Heart right ventricle (tissue), 16 donors: ENCODE measurements around the gene TMEM45A. TPM values are rescaled to one million over a fixed set of nuclear protein-coding genes. Genes with fewer than 3 reads are reported as not detected.

ENCODE experiments used
- ATAC-seq, 8 donors: fragments of 200-7000 bp; cut with Tn5 transposase; one replicate each; pipeline ENCODE4 v1.9.1; 2020; ENCODE audit warnings: mild to moderate bottlenecking in 8 of 8, moderate library complexity in 8 of 8, moderate number of reproducible peaks in 1 of 8
- DNase-seq, 2 donors: peaks; one replicate each; pipeline ENCODE4 v3.0.0-alpha.2; 2020
- H3K27ac ChIP-seq, 10 donors: fragments of 200-600 bp; sonication (generic) in 2 of 10; one replicate each; pipeline versions ENCODE4 v1.5.0 to v1.8.0; 2020 to 2022; ENCODE audit warnings: mild to moderate bottlenecking in 3 of 10
- H3K27me3 ChIP-seq, 7 donors: fragments of 200-600 bp; one replicate each; pipeline ENCODE4 v1.8.0; 2021 to 2022; ENCODE audit warnings: mild to moderate bottlenecking in 2 of 7
- H3K36me3 ChIP-seq, 9 donors: fragments of 200-600 bp; sonication (generic) in 1 of 9; one replicate each; pipeline versions ENCODE4 v1.5.0 to v1.8.0; 2020 to 2022; ENCODE audit warnings: mild to moderate bottlenecking in 2 of 9
- H3K4me1 ChIP-seq, 9 donors: fragments of 200-600 bp; sonication (generic) in 1 of 9; one replicate each; pipeline versions ENCODE4 v1.5.0 to v1.8.0; 2020 to 2022; ENCODE audit warnings: mild to moderate bottlenecking in 4 of 9
- H3K4me3 ChIP-seq, 10 donors: fragments of 200-600 bp; sonication (generic) in 2 of 10; one replicate each; pipeline versions ENCODE4 v1.5.0 to v1.8.0; 2020 to 2022; ENCODE audit warnings: mild to moderate bottlenecking in 7 of 10, moderate library complexity in 2 of 10
- H3K9me3 ChIP-seq, 11 donors: fragments of 200-600 bp in 10 of 11; sonication (generic) in 2 of 11; one replicate each; pipeline versions ENCODE4 v1.5.0 to v1.8.0; 2013 to 2022; ENCODE audit warnings: mild to moderate bottlenecking in 2 of 11, control low read depth in 1 of 11, moderate library complexity in 1 of 11
- CTCF ChIP-seq, 9 donors: fragments of 200-600 bp; sonication (generic) in 2 of 9; IDR thresholded peaks; one replicate each; pipeline versions ENCODE4 v1.5.0 to v1.8.0; 2021 to 2022; ENCODE audit warnings: antibody characterized with exemption in 9 of 9, mild to moderate bottlenecking in 5 of 9, moderate library complexity in 1 of 9
- WGBS, 2 donors: extraction: QIAGEN DNeasy Blood & Tissue Kit; methylation state at CpG; one replicate each; pipeline ENCODE4 v1.1.7; 2013; ENCODE audit warnings: inconsistent platforms in 1 of 2; 5-methylcytosine and 5-hydroxymethylcytosine counted together
- intact Hi-C, 10 donors: fragments of 100-400 bp; cut with DNase I; formaldehyde crosslinking; loops; one replicate each; pipeline versions ENCODE4 v1.11.1 to v1.14.2; 2022
- polyA plus RNA-seq, 2 donors: library from polyadenylated mRNA; stranded (reverse); fragments of 200-250 nt; gene quantifications; one replicate each; pipeline ENCODE4 v1.2.3, GENCODE V29; 2013
- total RNA-seq, 10 donors: library from RNA; stranded (reverse); fragmentation: NEBNext Ultra II Directional in 3 of 10; extraction: Animal tissue kit (Norgen Biotek cat#: 25700) in 3 of 10; gene quantifications; one replicate each; pipeline versions ENCODE4 v1.2.1 to v1.2.4, GENCODE V29; 2021 to 2023
- donor health status: Arrhythmogenic right ventricular cardiomyopathy.
- donor health status: ischemic (EF 13 %, LVEDD 7.1; RV severe dilation, severe dysfunction).
- donor health status: healthy with polysubstance abuse.
- donor health status: DM: no; HTN: yes; CAD: no.
- donor health status: DM: no; HTN: no; CAD: no.
- donor health status: ischemic (EF 25% LVEDD 6.9; RV normal size, moderate dysfunction).
- donor health status: ischemic (EF 25% LVEDD 5.7; RV mildly dilated, moderate dysfunction).
- donor health status: healthy.
- donor health status: DM: yes; HTN: yes; CAD: no.
- donor health status: Ischemic cardiomyopathy.
- donor health status: ischemic (EF 35%, LVEDD 5.7; RV mildly dilated, moderate dysfunction).
- donor health status: nonischemic (EF 11% LVEDD 7.7; RV severe dilation, severe dysfunction).
- donor health status: DM: yes; HTN: yes; CAD: no.
- donor health status: PGD.
- donor health status: ischemic (EF 29% LVEDD 5.4; RV normal size, mild dysfunction).
- donor health status: nonischemic (EF 23%, LVEDD 6.1; RV moderate dilation, normal function).

TMEM45A gene
- total and polyA plus RNA-seq, 12 donors = 0.80 to 16.1 (median 2.5) TPM

- Histone ChIP-seq H3K4me3 (no peak overlapping the region), H3K27me3 (no peaks in the 10 kb centered on the region), H3K36me3 (no peaks in the 10 kb centered on the region), H3K4me1 (no peaks in the 10 kb centered on the region), H3K9me3 (no peaks in the 10 kb centered on the region), H3K27ac (no peak overlapping the region)
- ATAC-seq (no peak), DNase-seq (no peak)
- WGBS, 2 donors = 88 to 98% methylated on average over 1 of the region's 1 CpG
- no peak for TF ChIP-seq CTCF (IDR thresholded peaks at IDR 0.05)
- intact Hi-C loops = no loop called here
Measured at GRCh38 chr3:100457811-100458210, 34.6 kb upstream of the TMEM45A start.

GRCh38 chr3:100458814-100459213, 33.6 kb upstream of the TMEM45A start:
- WGBS, 2 donors = 96 to 100% methylated on average over 1 of the region's 1 CpG
- H3K4me3 ChIP-seq = no peak overlapping the region
- H3K36me3 ChIP-seq = no peaks in the 10 kb centered on the region
- DNase-seq (no peak), ATAC-seq (no peak)
- TF ChIP-seq CTCF (IDR thresholded peaks at IDR 0.05) = no peak
- intact Hi-C loops = no loop called here
- H3K27me3 ChIP-seq = no peaks in the 10 kb centered on the region
- H3K4me1 ChIP-seq = no peaks in the 10 kb centered on the region
- H3K9me3 ChIP-seq = no peaks in the 10 kb centered on the region
- no peak overlapping the region for H3K27ac ChIP-seq

GRCh38 chr3:100463002-100463401, 29.4 kb upstream of the TMEM45A start:
- H3K9me3 ChIP-seq = peaks cover 0 to 14% (median 0%) of the 10 kb centered on the region in 11 donors
- DNase-seq (peak in 1 of 2 donors; percentile 35), ATAC-seq (peak in 7 of 8 donors; percentile 71 to 81 (median 75))
- intact Hi-C loops = loop anchor here in 8 of 10 donors (1.0 to 10.0 kb wide), 6 partner anchors 124 to 732 kb away; no protein-coding TSS in a partner anchor
- peaks cover 0 to 7% (median 0%) of the 10 kb centered on the region in 9 donors for H3K4me1 ChIP-seq
- H3K36me3 ChIP-seq = no peaks in the 10 kb centered on the region
- no peaks in the 10 kb centered on the region for H3K27me3 ChIP-seq
- no peak overlapping the region for H3K4me3 ChIP-seq
- H3K27ac ChIP-seq = no peak overlapping the region
- WGBS, 2 donors = 3 to 4% methylated on average over 3 of the region's 3 CpGs
- TF ChIP-seq CTCF (IDR thresholded peaks at IDR 0.05) = peak; percentile 33 to 78 (median 69)

GRCh38 chr3:100463646-100464155, 28.7 kb upstream of the TMEM45A start:
- no peak for TF ChIP-seq CTCF (IDR thresholded peaks at IDR 0.05)

More at GRCh38 chr3:100463646-100464155, 28.7 kb upstream of the TMEM45A start:
- Histone ChIP-seq H3K9me3 (peaks cover 0 to 21% (median 0%) of the 10 kb centered on the region in 11 donors), H3K27me3 (no peaks in the 10 kb centered on the region), H3K4me3 (no peak overlapping the region), H3K4me1 (peaks cover 0 to 7% (median 0%) of the 10 kb centered on the region in 9 donors), H3K36me3 (no peaks in the 10 kb centered on the region), H3K27ac (no peak overlapping the region)
- intact Hi-C loops = loop anchor here in 9 of 10 donors (1.0 to 10.0 kb wide), 6 partner anchors 124 to 731 kb away; no protein-coding TSS in a partner anchor
- no peak for DNase-seq
- WGBS, 2 donors = 47 to 69% methylated on average over 3 of the region's 3 CpGs
- ATAC-seq = no peak
